NCI-H1105 treated with DMSO at 0.1 percent for 48 hours (cell line): ENCODE measurements around the gene LHPP.
"Not testable (repeated sequence)": the region's sequence is repeated elsewhere in the genome, so short reads cannot be mapped to it uniquely, and the experiment has no call there.

Source experiments
- DNase-seq: peaks from one replicate; lab custom pipeline; 2025; lab: John Stamatoyannopoulos, UW

Gene LHPP

GRCh38 chr10:124574456-124575070, 112.9 kb downstream of the LHPP start:
- DNase-seq, result no peak

DNA sequence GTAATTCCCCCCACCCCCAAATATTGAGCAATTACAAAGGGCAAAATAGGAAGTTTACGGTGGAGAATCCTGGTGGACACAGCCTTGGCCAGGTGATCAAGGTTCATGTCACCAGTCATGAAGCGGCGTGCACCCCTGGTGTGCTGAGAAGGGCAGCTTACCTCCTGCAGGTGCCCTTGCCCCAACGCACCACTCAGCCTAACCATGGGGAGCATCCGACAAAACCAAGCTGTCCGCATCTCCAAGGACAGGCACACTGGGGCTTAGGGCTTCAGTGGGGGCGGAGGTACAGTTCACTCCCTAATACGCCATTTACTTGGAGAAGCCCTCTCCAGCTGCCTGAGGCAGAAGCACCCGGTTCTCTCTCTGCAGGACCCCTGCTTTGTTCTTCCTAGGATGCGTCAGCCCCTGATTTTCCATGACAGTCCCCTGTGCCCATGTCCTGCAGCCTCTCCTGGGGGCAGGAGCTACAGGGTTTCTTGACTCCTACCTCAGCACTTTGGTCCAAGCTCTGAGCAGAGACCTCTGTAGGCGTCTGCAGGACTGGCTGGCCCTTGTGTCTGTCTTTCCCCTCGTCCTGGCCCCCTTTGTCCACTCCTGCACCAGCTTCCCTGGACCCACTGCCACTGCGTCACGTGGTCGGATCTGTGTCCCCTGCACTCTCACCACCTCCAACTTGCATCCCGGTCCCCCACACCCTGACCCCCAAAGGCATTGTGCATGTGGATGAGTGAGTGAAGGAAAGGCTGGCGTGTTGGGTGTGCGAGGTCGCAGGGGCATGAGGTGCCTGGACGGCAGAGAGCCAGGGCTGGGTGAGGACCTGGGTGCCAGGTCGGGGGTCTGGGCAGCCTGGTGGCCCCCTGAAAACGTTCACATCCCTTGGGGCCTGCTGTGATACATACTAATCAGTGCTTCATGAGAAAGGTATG, 113.7 kb downstream of the LHPP start:
- no peak for DNase-seq

DNA sequence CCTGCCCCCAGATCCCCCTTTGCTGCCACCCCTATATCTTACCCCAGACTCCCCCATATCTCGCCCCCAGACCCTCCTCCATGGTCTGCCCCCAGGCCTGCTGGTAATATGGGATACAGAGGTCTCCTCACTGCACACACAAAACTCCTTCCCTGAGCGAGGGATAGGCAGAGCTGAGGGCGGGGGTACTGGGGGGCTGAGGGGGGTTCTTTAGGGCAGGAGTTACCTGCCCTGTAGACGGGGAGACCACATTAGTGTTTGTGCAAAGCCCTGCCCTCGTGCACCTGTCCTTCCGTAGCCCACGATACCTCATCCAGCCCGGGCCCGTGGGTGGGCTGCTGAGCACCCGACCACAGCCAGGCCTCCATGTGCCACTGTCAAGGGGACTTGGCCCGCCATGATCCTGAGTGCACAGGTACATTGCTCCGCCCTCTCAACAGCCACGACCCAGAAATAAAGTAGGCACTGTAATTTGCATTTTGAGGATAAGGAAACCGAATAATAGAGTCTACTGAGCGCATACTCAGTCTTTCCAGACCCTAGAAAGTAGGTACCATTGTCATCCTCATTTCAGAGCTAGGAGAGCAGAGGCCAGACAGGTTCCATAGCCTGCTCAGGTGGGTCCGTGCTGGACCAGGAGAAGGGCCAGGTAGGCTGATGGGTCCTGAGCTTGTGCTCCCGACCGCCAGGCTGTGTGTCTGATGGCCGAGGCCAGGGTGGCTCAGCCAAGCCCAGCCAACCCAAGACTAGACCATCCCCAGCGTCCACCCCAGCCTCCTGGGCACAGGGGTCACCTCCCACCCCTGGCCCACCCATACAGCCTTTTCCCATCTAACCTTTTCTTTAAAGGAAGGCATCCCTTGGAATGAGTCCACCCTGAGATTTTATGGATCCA, 115.2 kb downstream of the LHPP start:
- no peak for DNase-seq

- no peak for DNase-seq
Measured at GRCh38 chr10:124577651-124578050, 116.0 kb downstream of the LHPP start.

- DNase-seq, result no peak
Measured at GRCh38 chr10:124578231-124579010, 116.8 kb downstream of the LHPP start.

DNA sequence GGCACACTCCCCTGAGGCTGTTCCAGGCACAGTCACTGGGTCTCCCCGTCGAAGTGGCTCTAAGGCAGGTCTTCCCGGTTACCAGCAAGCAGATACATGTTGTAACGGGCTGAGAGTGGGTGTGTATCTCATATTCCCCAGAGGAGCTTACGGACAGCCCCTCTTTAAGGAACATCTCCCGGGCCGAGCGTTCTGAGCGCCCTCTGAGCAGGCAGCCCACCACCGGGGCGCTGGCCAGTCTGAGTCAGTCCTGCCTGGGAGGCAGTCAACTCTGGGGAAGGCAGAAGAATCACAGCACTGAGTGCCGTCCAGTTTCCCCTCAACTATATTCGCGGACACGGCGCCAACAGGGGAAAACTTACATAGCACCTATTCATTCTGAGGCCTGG, 117.4 kb downstream of the LHPP start:
- DNase-seq, result no peak

DNA sequence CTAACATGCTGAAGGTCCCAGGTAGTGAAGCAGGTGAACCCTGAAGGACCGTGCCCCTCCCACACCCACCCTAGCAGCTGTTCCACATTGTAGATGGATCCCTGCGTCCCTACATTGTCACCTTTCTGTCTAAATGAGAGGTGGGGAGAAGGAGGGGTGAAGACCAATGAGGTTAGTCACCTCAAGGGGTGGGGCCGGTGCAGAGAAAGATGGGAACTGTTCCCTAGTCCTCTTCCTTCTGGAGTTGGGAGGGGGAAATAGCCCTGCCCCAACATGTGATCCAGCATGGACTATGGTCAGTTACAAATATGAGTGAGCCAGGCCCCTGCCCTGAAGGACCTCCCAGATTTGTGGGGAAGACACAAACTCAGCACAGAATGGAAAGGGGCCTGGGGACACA, 124.5 kb downstream of the LHPP start:
- no peak for DNase-seq

GRCh38 chr10:124587811-124588211, 126.2 kb downstream of the LHPP start:
- DNase-seq, result no peak

GRCh38 chr10:124588341-124588735, 126.7 kb downstream of the LHPP start:
- DNase-seq, result not testable (repeated sequence)

DNA sequence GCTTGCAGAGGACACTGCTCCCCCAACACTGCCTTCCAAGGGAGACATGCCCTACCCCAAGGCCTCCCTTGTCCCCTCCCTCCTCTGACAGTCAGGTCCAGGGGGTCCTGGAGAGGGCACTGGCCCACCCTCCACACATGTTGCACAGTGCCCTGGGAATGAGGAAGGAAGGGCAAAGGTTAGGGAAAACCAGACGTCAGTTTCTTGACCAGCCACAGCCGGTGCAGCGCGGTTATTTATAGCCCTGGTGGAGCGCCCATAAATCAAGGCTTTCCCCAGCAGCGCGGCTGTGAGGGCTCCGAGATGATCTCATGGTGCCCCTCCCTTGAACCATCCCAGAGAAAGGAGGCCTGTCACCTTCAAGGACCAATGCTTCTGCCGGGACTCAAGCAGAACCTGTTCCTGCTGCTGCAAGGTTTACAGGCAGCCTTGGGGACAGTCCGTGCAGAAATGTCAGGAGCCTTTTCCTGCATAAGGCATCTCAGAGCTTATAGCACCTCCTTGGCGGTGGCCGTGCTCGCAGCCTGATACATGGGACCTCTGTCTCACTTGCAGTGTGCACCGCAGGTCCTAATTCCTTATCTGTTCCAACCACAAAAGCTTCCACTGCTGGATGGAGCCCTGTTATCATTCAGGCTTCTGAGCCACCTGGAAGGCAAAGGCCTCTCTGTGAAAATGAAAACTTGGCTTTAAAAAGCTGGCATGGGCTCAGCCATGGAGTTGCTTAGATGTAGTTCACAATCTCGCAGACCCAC, 127.3 kb downstream of the LHPP start:
- no peak for DNase-seq

- DNase-seq, result peak; percentile 21
Measured at GRCh38 chr10:124589491-124590041, 127.9 kb downstream of the LHPP start.

- no peak for DNase-seq
Measured at GRCh38 chr10:124590216-124591122, 128.8 kb downstream of the LHPP start.

DNA sequence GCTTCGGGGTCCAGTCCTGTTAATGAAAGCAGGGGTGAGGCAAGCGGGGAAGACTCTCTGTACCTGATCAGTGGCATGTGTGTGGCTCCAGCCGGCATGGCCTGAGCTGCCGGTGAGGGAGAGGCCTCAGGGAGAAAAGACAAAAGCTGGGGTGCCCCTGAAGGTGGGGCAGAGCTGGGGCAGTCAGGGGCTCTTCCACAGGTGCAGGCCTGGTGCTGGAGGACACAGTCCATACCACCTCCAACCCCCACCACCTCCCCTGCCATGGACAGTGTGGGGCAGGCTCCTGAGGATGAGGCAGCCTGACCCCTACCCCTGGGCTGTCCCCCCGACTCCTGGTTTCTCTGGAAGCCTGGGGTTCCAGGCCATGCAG, 129.5 kb downstream of the LHPP start:
- DNase-seq, result no peak

DNA sequence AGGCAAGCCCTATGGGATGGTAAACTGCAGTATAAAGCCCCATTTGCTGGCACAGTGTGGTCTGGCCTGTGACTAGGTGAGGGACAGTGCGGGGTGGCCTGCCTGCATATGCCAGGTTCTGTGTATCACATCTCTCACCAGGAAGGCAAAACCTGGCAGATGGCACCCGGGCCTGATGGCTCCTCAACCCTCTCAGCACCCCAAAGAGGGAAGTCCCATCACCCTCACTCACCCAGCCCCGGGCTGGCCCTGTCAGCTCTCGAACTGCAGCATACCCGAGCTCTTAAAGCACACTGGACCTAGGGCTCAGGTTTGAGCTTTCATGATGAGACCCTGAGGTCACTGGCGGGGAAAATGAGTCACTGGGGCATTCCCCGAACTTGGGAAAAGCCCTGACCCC, 130.5 kb downstream of the LHPP start:
- no peak for DNase-seq

GRCh38 chr10:124592736-124593430, 131.3 kb downstream of the LHPP start:
- no peak for DNase-seq

DNA sequence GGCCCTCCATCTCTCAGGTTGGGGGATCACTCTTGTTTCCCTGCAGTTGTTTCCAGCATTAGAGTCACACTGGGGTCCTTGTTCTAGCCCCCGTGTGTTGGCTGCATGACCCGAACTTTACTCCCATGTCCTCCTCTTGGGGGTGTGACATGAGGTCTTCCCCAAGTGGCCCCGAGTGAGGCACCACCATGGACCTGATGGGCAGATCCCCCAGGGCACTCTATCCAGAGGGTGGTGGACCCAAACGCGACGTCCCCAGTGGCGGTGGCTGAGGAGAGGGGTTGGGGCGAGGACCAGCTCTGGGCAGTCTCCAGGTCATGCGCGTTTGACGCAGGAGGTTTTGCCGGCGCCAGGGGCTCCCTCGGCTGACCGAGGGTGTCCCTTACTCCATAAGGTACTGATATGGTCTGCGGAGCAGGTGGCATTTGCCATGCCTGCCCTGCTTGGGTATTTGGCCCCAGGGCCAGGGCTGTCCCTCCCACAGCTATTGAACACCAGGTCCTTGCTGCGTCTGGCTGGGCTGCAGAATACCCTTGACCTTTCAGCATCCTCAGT, 131.9 kb downstream of the LHPP start:
- DNase-seq, result no peak

DNA sequence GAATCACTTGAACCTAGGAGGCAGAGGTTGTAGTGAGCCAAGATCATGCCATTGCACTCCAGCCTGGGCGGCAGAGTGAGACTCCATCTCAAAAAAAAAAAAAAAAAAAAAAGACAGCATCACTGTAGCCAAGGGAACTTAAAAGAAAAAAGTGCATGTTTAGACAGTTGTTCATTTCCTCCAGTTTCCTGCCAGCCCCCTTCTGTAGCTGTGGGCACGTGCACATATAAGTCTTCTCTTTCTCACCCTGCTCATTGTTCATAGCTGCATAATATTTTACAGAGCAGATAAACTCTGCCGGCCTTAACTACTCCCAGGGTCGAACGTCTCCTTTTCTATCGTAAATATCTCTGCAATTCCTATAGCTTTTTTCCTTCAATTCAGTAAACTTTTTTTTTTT, 132.6 kb downstream of the LHPP start:
- DNase-seq, result no peak

- DNase-seq, result no peak
Measured at GRCh38 chr10:124595143-124595883, 133.7 kb downstream of the LHPP start.
